ENCODE data around the gene TEX38. TPM values are rescaled to one million over a fixed set of nuclear protein-coding genes. Genes with fewer than 3 reads are reported as not detected.
"Not testable (repeated sequence)": the region's sequence is repeated elsewhere in the genome, so short reads cannot be mapped to it uniquely, and the experiment has no call there.

Gene TEX38
- total RNA-seq, 2 experiments from 2014 or later = not detected

- H3K36me3 ChIP-seq (ENCODE audit: insufficient read depth, low read length) = peaks cover 65% of the 10 kb centered on the region
- H3K4me2 ChIP-seq (ENCODE audit: low read length) = no peak overlapping the region
- DNase-seq (ENCODE audit: low spot score) = no peak
- H3K4me3 ChIP-seq (ENCODE audit: low read depth, low read length, poor library complexity, severe bottlenecking) = no peak overlapping the region
- H3K9me3 ChIP-seq (ENCODE audit: low read length) = peaks cover 24% of the 10 kb centered on the region
- ChIA-PET CTCF (ENCODE audit: unreplicated experiment) (no interaction called here), POLR2A (no interaction called here)
- H3K4me1 ChIP-seq (ENCODE audit: insufficient read depth, low read length, poor library complexity, severe bottlenecking) = no peaks in the 10 kb centered on the region
- intact Hi-C loops (cut with micrococcal nuclease; ENCODE audit: unreplicated experiment) = no loop called here
- no peak overlapping the region for H2AFZ ChIP-seq (ENCODE audit: low read length)
- TF ChIP-seq EZH2phosphoT487 (IDR thresholded peaks at IDR 0.05; ENCODE audit: borderline replicate concordance, low read depth, low read length) (no peak), CTCF (conservative IDR thresholded peaks at IDR 0.05; ENCODE audit: low read length) (no peak)
- BruUV-seq (replicated peaks) = no TSS peak
- no peaks in the 10 kb centered on the region for H4K20me1 ChIP-seq (ENCODE audit: insufficient read depth, low read length)
- H3K79me2 ChIP-seq (ENCODE audit: insufficient read depth, low read depth, low read length) = no peaks in the 10 kb centered on the region
- H3K27ac ChIP-seq (ENCODE audit: low read depth, low read length, poor library complexity, severe bottlenecking) = no peak overlapping the region
- no peaks in the 10 kb centered on the region for H3K9me2 ChIP-seq (ENCODE audit: insufficient read depth, low read length)
Measured at GRCh38 chr1:46652321-46653100, 19.1 kb upstream of the TEX38 start.

GRCh38 chr1:46653405-46653958 lies 18.2 kb upstream of the TEX38 start:
- Histone ChIP-seq H3K9me2 (ENCODE audit: insufficient read depth, low read length) (no peaks in the 10 kb centered on the region), H3K27ac (ENCODE audit: low read depth, low read length, poor library complexity, severe bottlenecking) (no peak overlapping the region), H2AFZ (ENCODE audit: low read length) (no peak overlapping the region), H3K4me1 (ENCODE audit: insufficient read depth, low read length, poor library complexity, severe bottlenecking) (no peaks in the 10 kb centered on the region), H3K9me3 (ENCODE audit: low read length) (peaks cover 21% of the 10 kb centered on the region), H4K20me1 (ENCODE audit: insufficient read depth, low read length) (no peaks in the 10 kb centered on the region), H3K4me2 (ENCODE audit: low read length) (no peak overlapping the region), H3K79me2 (ENCODE audit: insufficient read depth, low read depth, low read length) (no peaks in the 10 kb centered on the region), H3K36me3 (ENCODE audit: insufficient read depth, low read length) (peaks cover 63% of the 10 kb centered on the region), H3K4me3 (ENCODE audit: low read depth, low read length, poor library complexity, severe bottlenecking) (no peak overlapping the region)
- CTCF ChIA-PET (ENCODE audit: unreplicated experiment) = no interaction called here
- TF ChIP-seq CTCF (conservative IDR thresholded peaks at IDR 0.05; ENCODE audit: low read length) (no peak), EZH2phosphoT487 (IDR thresholded peaks at IDR 0.05; ENCODE audit: borderline replicate concordance, low read depth, low read length) (no peak)
- POLR2A ChIA-PET = interaction anchor here (1.3 to 1.6 kb wide), 2 partner anchors 14 to 20 kb away, joined by 4 to 6 read pairs; partner anchors contain the start of gene ATPAF1
- no TSS peak for BruUV-seq (replicated peaks)
- intact Hi-C loops (cut with micrococcal nuclease; ENCODE audit: unreplicated experiment) = no loop called here
- DNase-seq (ENCODE audit: low spot score) = no peak

GRCh38 chr1:46654012-46654411 lies 17.6 kb upstream of the TEX38 start:
- H3K4me1 ChIP-seq (ENCODE audit: insufficient read depth, low read length, poor library complexity, severe bottlenecking) = no peaks in the 10 kb centered on the region
- intact Hi-C loops (cut with micrococcal nuclease; ENCODE audit: unreplicated experiment) = no loop called here
- no peak overlapping the region for H3K4me2 ChIP-seq (ENCODE audit: low read length)
- no peak for TF ChIP-seq EZH2phosphoT487 (IDR thresholded peaks at IDR 0.05; ENCODE audit: borderline replicate concordance, low read depth, low read length)
- no peak for TF ChIP-seq CTCF (conservative IDR thresholded peaks at IDR 0.05; ENCODE audit: low read length)
- ChIA-PET CTCF (ENCODE audit: unreplicated experiment) (no interaction called here), POLR2A (interaction anchor here (0.6 to 1.6 kb wide), 3 partner anchors 14 to 57 kb away, joined by 4 to 6 read pairs (median 4); partner anchors contain the start of gene ATPAF1)
- DNase-seq (ENCODE audit: low spot score) = no peak
- no peaks in the 10 kb centered on the region for H4K20me1 ChIP-seq (ENCODE audit: insufficient read depth, low read length)
- H3K27ac ChIP-seq (ENCODE audit: low read depth, low read length, poor library complexity, severe bottlenecking) = no peak overlapping the region
- no peaks in the 10 kb centered on the region for H3K79me2 ChIP-seq (ENCODE audit: insufficient read depth, low read depth, low read length)
- no peaks in the 10 kb centered on the region for H3K9me2 ChIP-seq (ENCODE audit: insufficient read depth, low read length)
- no peak overlapping the region for H3K4me3 ChIP-seq (ENCODE audit: low read depth, low read length, poor library complexity, severe bottlenecking)
- BruUV-seq (replicated peaks) = no TSS peak
- H3K36me3 ChIP-seq (ENCODE audit: insufficient read depth, low read length) = peaks cover 57% of the 10 kb centered on the region
- no peak overlapping the region for H2AFZ ChIP-seq (ENCODE audit: low read length)
- H3K9me3 ChIP-seq (ENCODE audit: low read length) = peaks cover 16% of the 10 kb centered on the region

GRCh38 chr1:46654698-46655097 lies 17.0 kb upstream of the TEX38 start:
- H3K9me2 ChIP-seq (ENCODE audit: insufficient read depth, low read length); H3K79me2 ChIP-seq (ENCODE audit: insufficient read depth, low read depth, low read length); H3K4me3 ChIP-seq (ENCODE audit: low read depth, low read length, poor library complexity, severe bottlenecking); H3K4me1 ChIP-seq (ENCODE audit: insufficient read depth, low read length, poor library complexity, severe bottlenecking); H2AFZ ChIP-seq (ENCODE audit: low read length); DNase-seq (ENCODE audit: low spot score); H3K4me2 ChIP-seq (ENCODE audit: low read length); H3K27ac ChIP-seq (ENCODE audit: low read depth, low read length, poor library complexity, severe bottlenecking); H4K20me1 ChIP-seq (ENCODE audit: insufficient read depth, low read length); CTCF ChIA-PET (ENCODE audit: unreplicated experiment); BruUV-seq (replicated peaks); intact Hi-C loops (cut with micrococcal nuclease; ENCODE audit: unreplicated experiment): not testable (repeated sequence)
- POLR2A ChIA-PET = interaction anchor here (0.6 to 1.6 kb wide), 3 partner anchors 13 to 58 kb away, joined by 4 to 6 read pairs (median 4); partner anchors contain the start of gene ATPAF1
- peaks cover 50% of the 10 kb centered on the region for H3K36me3 ChIP-seq (ENCODE audit: insufficient read depth, low read length)
- peaks cover 10% of the 10 kb centered on the region for H3K9me3 ChIP-seq (ENCODE audit: low read length)

Data from OCI-LY7 (cell line).